HG03039 (cell line): ENCODE data around the gene CFC1.
"Not testable (repeated sequence)": the region's sequence is repeated elsewhere in the genome, so short reads cannot be mapped to it uniquely, and the experiment has no call there.

Experiments
- ATAC-seq: cut with Tn5 transposase; IDR thresholded peaks from one replicate; pipeline ENCODE4 v1.9.1; 2021; ENCODE audit warnings: mild to moderate bottlenecking, moderate library complexity; ENCODE audit not compliant: unreplicated experiment

Gene CFC1

DNA sequence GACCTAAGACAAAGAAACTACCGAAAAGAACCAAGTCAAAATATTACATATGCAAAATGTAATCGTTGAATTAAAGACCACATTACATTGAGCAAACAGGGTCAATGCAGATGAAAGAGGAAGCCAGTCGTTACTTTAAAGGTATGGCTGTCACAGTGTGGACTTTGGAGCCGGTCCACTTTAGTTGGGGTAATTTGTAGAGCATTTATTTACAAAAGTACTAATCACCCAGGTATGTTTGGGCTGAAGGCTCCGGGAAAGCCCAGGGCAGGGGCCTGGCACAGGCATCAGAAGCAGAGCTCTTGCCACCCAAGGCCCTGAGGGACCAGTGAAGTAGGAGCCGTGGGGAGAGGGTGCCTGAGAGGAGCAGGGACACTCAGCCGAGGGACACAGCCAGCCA, 15.8 kb downstream of the CFC1 start:
- ATAC-seq: not testable (repeated sequence)

DNA sequence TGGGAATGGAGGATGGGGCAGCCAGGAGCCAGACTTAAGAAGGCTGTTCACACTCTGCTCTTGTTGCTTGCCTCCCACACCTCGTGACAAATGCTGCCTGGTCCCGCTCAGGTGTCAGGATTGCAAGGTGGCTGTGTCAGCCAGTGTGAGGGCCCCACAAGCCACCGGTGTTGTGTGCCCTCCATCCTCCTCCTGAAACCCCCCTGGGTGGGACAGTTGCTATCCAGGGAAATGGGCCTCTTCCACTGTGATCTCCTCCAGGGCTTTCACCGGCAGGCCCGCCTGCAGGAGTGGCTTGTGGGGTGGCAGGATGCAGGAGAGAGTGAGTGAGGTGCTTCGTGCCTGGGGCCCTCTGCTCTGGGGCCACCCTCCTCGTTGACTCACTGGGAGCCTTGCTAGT, 16.4 kb downstream of the CFC1 start:
- not testable (repeated sequence) for ATAC-seq

DNA sequence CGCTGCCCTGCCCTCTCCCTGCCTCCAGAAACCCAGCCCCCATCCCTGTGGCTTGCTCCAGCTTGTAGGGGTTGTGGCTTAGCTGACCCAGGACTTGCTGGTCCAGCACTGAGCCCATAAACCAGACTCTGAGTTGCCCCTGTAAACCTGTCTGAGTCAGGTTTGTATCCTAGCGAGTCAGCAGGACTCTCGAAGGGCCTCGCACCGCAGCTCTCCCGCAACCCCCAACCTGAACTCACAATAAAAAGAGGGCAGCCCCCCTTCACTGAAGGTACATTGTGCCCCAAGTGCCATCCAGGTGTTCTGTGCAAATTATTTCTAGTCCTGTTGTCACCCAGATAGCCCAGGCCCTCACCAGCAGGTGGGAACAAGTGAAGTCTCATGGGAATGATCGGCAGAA, 17.9 kb downstream of the CFC1 start:
- ATAC-seq: not testable (repeated sequence)

DNA sequence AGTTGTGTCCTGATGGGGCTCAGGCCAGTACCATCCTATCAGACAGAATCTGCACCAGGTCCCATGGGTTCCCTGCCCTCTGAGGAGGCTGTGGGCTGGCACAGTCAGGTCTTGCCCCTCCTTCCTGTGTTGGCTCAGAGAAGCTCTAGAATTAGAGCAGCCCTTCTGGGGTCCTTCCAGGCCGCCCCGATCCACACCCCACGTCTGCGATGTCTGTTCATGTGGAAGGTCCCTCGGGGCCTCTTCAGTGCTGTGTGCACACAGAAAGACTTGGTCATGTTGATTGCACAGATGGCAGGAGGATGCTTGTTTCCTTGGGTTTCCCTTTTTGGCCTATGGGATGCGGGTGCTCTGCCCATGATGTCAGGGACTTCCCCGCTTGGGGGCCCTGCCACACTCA, 20.3 kb downstream of the CFC1 start:
- ATAC-seq: not testable (repeated sequence)

DNA sequence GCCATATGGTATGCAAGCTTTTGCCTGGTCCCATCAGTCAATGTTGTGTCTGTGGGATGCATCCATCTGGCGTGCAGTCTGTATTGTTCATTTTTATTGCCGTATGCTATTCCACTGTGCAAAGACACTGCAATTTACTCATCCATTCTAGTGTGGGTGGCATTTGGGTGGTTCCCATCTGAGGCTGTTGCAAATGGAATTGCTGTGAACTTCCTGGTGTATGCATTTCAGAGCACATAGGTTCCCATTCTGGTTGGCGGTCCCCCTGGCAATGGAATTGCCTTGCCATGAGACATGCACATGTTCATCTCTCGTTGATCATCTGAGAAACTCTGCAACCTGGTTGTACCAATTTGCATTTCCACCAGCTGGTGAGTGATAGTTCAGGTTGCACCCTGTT, 21.8 kb downstream of the CFC1 start:
- not testable (repeated sequence) for ATAC-seq

DNA sequence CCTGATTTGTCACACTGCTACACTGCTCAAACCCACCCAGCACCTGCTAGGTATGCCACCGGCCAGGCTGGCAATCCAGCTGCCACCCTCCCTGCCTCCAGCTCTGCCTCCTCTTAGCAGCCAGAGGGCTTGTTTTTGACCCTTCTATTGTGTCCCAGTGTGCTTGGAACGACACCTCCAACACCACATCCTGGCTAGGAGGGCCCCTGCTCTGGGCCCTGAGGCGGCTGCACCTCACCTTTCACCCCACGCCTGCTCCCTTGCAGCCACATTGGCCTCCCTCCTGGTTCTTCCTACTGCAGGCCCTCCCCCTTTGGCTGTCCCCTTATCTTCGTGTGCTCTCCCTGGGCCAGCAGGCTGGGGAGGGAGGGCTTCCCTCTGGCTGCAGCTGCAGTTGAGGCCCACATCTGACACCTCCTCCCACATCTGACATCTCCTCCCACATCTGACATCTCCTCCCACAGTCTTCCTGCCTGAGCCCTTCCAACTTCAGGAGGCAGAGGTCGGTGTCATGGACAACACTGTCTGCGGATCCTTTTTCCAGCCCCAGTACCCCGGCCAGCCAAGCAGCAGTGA, 23.1 kb downstream of the CFC1 start:
- ATAC-seq: not testable (repeated sequence)

DNA sequence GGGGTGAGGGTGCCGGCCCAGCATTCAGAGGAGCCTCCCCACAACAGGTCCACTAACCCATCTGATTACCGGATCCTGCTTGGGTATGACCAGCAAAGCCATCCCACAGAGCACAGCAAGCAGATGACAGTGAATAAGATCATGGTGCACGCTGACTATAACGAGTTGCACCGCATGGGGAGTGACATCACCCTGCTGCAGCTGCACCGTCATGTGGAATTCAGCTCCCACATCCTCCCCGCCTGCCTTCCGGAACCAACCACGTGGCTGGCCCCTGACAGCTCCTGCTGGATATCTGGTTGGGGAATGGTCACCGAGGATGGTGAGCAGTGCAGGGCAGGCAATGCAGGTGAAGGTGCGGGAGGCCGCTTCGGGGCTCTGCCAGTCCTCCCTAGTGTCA, 25.1 kb downstream of the CFC1 start:
- not testable (repeated sequence) for ATAC-seq

DNA sequence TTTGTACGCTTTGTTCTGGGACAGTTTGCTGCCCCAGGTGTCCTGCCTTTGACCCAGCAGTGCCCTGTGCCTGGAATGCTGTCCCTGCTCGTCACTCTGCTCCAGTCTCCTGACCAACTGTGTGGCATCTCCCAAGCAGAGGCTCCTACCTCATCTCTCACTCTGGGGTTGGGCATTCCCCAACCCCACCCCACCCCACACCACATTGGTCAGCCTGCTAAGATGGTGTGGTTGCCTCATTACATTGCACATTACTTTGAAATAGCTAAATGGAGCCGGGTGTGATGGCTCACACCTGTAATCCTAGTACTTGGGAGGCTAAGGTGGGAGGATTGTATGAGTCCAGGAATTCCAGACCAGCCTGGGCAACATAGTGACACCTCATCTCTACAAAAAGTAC, 27.4 kb downstream of the CFC1 start:
- ATAC-seq: not testable (repeated sequence)

DNA sequence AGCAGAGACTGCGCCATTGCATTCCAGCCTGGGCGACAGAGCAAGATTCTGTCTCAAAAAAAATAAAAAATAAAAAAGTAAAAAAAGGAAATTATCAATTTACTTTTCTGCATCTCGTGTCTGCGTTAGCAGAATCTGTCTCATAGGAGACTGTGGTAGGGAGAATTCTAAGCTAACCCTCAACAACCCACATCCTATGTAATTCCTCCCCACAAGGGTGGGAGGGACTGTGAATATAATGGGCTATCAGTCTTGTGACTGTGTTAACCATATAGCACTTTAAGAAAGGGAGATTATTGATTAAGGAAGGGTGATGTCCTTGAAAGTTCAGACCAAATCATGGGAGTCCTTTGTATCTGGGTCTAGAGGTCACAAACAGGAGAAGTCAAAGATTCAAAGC, 33.2 kb downstream of the CFC1 start:
- ATAC-seq: not testable (repeated sequence)

DNA sequence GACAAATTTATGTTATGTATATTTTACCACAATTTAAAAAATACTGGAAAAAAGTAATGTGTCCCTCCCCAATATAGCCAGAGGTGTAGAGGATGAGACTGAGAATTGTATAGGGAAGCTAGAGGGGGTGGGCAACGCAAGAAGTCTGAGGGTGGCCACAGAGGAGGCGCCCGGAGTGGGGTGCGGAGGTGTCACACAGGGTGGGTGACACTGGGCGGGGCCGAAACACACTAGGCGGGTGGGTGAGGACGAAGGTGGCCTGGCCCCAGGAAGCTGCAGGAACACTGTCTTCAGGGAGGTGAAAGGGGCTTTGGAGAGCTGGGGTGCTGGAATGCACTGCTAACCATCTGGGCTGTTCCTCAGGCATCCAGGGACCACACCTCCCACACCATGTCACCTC, 42.9 kb downstream of the CFC1 start:
- not testable (repeated sequence) for ATAC-seq

DNA sequence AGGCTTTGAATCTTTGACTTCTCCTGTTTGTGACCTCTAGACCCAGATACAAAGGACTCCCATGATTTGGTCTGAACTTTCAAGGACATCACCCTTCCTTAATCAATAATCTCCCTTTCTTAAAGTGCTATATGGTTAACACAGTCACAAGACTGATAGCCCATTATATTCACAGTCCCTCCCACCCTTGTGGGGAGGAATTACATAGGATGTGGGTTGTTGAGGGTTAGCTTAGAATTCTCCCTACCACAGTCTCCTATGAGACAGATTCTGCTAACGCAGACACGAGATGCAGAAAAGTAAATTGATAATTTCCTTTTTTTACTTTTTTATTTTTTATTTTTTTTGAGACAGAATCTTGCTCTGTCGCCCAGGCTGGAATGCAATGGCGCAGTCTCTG, 45.2 kb downstream of the CFC1 start:
- ATAC-seq: not testable (repeated sequence)

DNA sequence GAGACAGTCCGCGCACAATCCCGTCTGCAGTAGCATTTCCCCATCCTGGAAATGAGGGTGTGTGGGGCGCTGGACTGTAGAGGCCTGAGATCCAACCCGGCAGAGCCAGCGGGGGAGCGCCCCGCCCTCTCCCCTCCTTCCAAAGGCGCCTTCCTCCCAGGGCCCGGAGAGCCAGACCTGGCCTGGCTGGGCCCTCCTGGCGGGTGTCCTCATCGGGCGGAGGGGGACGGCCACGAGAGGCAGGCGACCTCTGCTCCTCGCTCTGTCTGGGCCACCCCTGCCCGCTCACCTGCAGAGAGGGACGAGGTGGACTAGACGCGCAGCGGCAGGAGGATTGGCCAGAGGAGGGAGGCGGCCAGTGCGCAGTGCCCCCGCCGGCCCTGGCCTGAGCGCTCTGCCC, 49.9 kb downstream of the CFC1 start:
- not testable (repeated sequence) for ATAC-seq

DNA sequence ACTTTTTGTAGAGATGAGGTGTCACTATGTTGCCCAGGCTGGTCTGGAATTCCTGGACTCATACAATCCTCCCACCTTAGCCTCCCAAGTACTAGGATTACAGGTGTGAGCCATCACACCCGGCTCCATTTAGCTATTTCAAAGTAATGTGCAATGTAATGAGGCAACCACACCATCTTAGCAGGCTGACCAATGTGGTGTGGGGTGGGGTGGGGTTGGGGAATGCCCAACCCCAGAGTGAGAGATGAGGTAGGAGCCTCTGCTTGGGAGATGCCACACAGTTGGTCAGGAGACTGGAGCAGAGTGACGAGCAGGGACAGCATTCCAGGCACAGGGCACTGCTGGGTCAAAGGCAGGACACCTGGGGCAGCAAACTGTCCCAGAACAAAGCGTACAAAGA, 51.0 kb downstream of the CFC1 start:
- not testable (repeated sequence) for ATAC-seq

DNA sequence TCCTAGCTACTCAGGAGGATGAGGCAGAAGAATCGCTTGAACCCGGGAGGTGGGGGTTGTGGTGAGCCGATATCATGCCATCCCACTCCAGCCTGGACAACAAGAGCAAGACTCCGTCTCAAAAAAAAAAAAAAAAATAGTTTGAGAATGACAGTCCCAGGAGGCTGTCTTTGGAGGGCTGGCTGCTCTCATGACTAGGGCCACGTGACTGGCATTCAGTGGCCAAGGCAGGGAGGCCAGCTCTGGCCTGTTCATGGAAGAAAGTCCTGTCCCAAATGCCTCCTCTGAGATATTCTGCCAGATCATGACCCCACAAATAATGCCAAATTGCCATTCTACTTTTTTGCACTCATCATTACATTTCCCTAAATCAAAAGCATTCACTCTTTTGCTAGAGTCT, 54.4 kb downstream of the CFC1 start:
- ATAC-seq: not testable (repeated sequence)

DNA sequence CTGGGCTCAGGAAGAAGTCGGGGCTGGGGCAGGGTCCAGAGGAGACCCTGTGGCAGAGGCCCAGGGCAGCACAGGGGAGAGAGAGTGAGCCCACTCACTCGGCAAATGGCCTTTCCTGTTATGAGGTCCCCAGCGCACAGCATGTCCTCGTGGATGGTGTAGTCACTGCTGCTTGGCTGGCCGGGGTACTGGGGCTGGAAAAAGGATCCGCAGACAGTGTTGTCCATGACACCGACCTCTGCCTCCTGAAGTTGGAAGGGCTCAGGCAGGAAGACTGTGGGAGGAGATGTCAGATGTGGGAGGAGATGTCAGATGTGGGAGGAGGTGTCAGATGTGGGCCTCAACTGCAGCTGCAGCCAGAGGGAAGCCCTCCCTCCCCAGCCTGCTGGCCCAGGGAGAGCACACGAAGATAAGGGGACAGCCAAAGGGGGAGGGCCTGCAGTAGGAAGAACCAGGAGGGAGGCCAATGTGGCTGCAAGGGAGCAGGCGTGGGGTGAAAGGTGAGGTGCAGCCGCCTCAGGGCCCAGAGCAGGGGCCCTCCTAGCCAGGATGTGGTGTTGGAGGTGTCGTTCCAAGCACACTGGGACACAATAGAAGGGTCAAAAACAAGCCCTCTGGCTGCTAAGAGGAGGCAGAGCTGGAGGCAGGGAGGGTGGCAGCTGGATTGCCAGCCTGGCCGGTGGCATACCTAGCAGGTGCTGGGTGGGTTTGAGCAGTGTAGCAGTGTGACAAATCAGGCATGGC, 55.4 kb downstream of the CFC1 start:
- ATAC-seq: not testable (repeated sequence)

DNA sequence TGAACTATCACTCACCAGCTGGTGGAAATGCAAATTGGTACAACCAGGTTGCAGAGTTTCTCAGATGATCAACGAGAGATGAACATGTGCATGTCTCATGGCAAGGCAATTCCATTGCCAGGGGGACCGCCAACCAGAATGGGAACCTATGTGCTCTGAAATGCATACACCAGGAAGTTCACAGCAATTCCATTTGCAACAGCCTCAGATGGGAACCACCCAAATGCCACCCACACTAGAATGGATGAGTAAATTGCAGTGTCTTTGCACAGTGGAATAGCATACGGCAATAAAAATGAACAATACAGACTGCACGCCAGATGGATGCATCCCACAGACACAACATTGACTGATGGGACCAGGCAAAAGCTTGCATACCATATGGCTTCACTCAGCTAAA, 56.6 kb downstream of the CFC1 start:
- ATAC-seq: not testable (repeated sequence)
